GM12892 (cell line): ENCODE results near the gene NFAT5.

Experiments
- POLR2A ChIP-seq: IDR thresholded peaks from 2 replicates; pipeline ENCODE4 v1.6.1; 2011; ENCODE audit warnings: low read depth, low read length, control low read depth
- POLR2AphosphoS5 ChIP-seq: IDR thresholded peaks from 2 replicates; pipeline ENCODE4 v1.6.1; 2011; ENCODE audit warnings: low read depth, low read length, control low read depth
- TAF1 ChIP-seq: IDR thresholded peaks from 2 replicates; pipeline ENCODE4 v1.6.1; 2011; ENCODE audit warnings: low read depth, mild to moderate bottlenecking, control low read depth, low read length, borderline replicate concordance

DNA sequence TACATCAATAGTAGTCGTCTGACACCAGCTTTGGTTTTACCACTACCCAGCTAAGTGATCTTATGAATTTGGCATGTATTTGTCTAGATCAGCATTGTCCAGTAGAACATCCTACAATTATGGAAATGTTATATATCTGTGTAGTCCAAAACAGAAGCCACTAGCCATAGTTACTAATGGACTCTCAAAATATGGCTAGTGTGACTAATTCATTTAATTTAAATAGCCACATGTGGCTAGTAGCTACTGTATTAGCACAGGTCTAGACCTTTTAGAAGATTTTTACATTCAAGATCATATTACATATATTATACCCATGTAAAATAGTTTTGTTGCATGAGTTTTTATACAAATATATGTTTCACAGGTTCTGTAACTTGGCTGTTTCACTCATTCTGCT is 27.0 kb upstream of the NFAT5 start:
- TF ChIP-seq POLR2AphosphoS5 = no peak
- no peak for TF ChIP-seq POLR2A
- no peak for TF ChIP-seq TAF1
